Pancreas (tissue), 10 donors: ENCODE data around the gene NFIX. TPM values are rescaled to one million over a fixed set of nuclear protein-coding genes. Genes with fewer than 3 reads are reported as not detected.
A peak's percentile ranks its signal among the peaks of the same experiment; 100 is the strongest.

Source experiments
- ATAC-seq, 4 donors: fragments of 200-7000 bp; cut with Tn5 transposase; one replicate each; pipeline versions ENCODE4 v1.8.0 to v1.9.1; 2020; ENCODE audit warnings: mild to moderate bottlenecking in 4 of 4, moderate library complexity in 4 of 4
- DNase-seq, 6 donors: peaks; one replicate each; pipeline ENCODE4 v3.0.0-alpha.2; 2020
- FAIRE-seq: peaks from 2 replicates; lab custom pipeline; 2012; peaks lifted over from hg19 to GRCh38; lab: Jason Lieb, UNC
- H3K27ac ChIP-seq, 4 donors: fragments of 200-600 bp; sonication (generic); 1 replicate in 3 of 4; 2 replicates in 1 of 4; pipeline versions ENCODE4 v1.5.0 to v1.8.0; 2020
- H3K27me3 ChIP-seq, 4 donors: fragments of 200-600 bp; one replicate each; pipeline ENCODE4 v1.8.0; 2021
- H3K36me3 ChIP-seq, 3 donors: fragments of 200-600 bp; sonication (generic) in 1 of 3; one replicate each; pipeline versions ENCODE4 v1.5.0 to v1.8.0; 2020 to 2021
- H3K4me1 ChIP-seq, 3 donors: fragments of 200-600 bp; one replicate each; pipeline ENCODE4 v1.8.0; 2021
- H3K4me3 ChIP-seq, 4 donors: fragments of 200-600 bp; sonication (generic) in 2 of 4; one replicate each; pipeline versions ENCODE4 v1.5.0 to v1.8.0; 2020 to 2021
- H3K9me3 ChIP-seq, 4 donors: fragments of 200-600 bp; one replicate each; pipeline ENCODE4 v1.8.0; 2021
- CTCF ChIP-seq, 4 donors: fragments of 200-600 bp; sonication (generic) in 3 of 4; IDR thresholded peaks; one replicate each; pipeline versions ENCODE4 v1.5.0 to v1.8.0; 2021; ENCODE audit warnings: antibody characterized with exemption in 4 of 4
- WGBS, 2 donors: extraction: QIAGEN DNeasy Blood & Tissue Kit; methylation state at CpG; one replicate each; pipeline ENCODE4 v1.1.7; 2013; 5-methylcytosine and 5-hydroxymethylcytosine counted together
- intact Hi-C, 3 donors: fragments of 100-400 bp; cut with DNase I; formaldehyde crosslinking; loops; one replicate each; pipeline versions ENCODE4 v1.11.1 to v1.14.2; 2022
- polyA plus RNA-seq, 2 donors: library from polyadenylated mRNA; stranded (reverse); fragments of 200-250 nt; gene quantifications; one replicate each; pipeline ENCODE4 v1.2.3, GENCODE V29; 2013
- total RNA-seq, 6 donors: library from RNA; stranded (reverse); fragmentation: NEBNext Ultra II Directional in 4 of 6; extraction: Animal tissue kit (Norgen Biotek cat#: 25700) in 4 of 6; gene quantifications; one replicate each; pipeline versions ENCODE4 v1.2.1 to v1.2.4, GENCODE V29; 2021 to 2023
- donor health status: healthy with polysubstance abuse.
- donor health status: DM: no; HTN: no; CAD: no; lungs with moderate emphysema.
- donor health status: DM: no; HTN: no; CAD: no.
- donor health status: control.
- donor health status: control.
- donor health status: Bipolar disorder and iron deficiency.
- donor health status: DM: yes; HTN: yes; CAD: no.
- donor health status: DM: no; HTN: no; CAD: no.
- donor health status: DM: no; HTN: no; CAD: no.
- donor health status: DM: yes; HTN: yes; CAD: no.

The NFIX gene
- total and polyA plus RNA-seq, 8 donors: 8.3 to 45.1 (median 32.7) TPM

GRCh38 chr19:12984143-12984627 lies 11.1 kb upstream of the NFIX start:
- intact Hi-C loops: loop anchor here in 2 of 3 donors (5.0 to 10.0 kb wide), 3 partner anchors 78 to 278 kb away; no protein-coding TSS in a partner anchor

GRCh38 chr19:12984683-12985048 lies 10.6 kb upstream of the NFIX start:
- H3K27me3 ChIP-seq: no peaks in the 10 kb centered on the region
- no peak overlapping the region for H3K4me3 ChIP-seq
- peaks cover 0 to 3% (median 0%) of the 10 kb centered on the region in 3 donors for H3K4me1 ChIP-seq
- no peak for DNase-seq
- ATAC-seq: no peak
- 20 to 21% methylated on average over 9 to 10 of the region's 10 CpGs for WGBS, 2 donors
- peak overlapping the region in 1 of 4 donors; percentile 22 for H3K27ac ChIP-seq
- no peaks in the 10 kb centered on the region for H3K9me3 ChIP-seq
- intact Hi-C loops: loop anchor here in 2 of 3 donors (5.0 to 10.0 kb wide), 4 partner anchors 48 to 278 kb away; no protein-coding TSS in a partner anchor
- no peak for FAIRE-seq
- no peaks in the 10 kb centered on the region for H3K36me3 ChIP-seq
- no peak for TF ChIP-seq CTCF (IDR thresholded peaks at IDR 0.05)

More at GRCh38 chr19:12984143-12984627, 11.1 kb upstream of the NFIX start:
- FAIRE-seq (no peak), ATAC-seq (peak in 1 of 4 donors; percentile 5), DNase-seq (no peak)
- H3K27ac ChIP-seq: no peak overlapping the region
- TF ChIP-seq CTCF (IDR thresholded peaks at IDR 0.05): no peak
- H3K27me3 ChIP-seq: no peaks in the 10 kb centered on the region
- no peaks in the 10 kb centered on the region for H3K9me3 ChIP-seq
- 58 to 73% methylated on average over 3 of the region's 3 CpGs for WGBS, 2 donors
- peaks cover 0 to 3% (median 0%) of the 10 kb centered on the region in 3 donors for H3K4me1 ChIP-seq
- no peaks in the 10 kb centered on the region for H3K36me3 ChIP-seq
- no peak overlapping the region for H3K4me3 ChIP-seq

- FAIRE-seq (no peak), ATAC-seq (peak; percentile 62 to 76 (median 73)), DNase-seq (peak in 3 of 6 donors; percentile 43 to 64 (median 62))
- Histone ChIP-seq H3K4me1 (peaks cover 0 to 3% (median 0%) of the 10 kb centered on the region in 3 donors), H3K9me3 (no peaks in the 10 kb centered on the region), H3K36me3 (no peaks in the 10 kb centered on the region), H3K27me3 (no peaks in the 10 kb centered on the region), H3K27ac (peak overlapping the region in 1 of 4 donors; percentile 22), H3K4me3 (no peak overlapping the region)
- WGBS, 2 donors: 22 to 25% methylated on average over 16 of the region's 16 CpGs
- no peak for TF ChIP-seq CTCF (IDR thresholded peaks at IDR 0.05)
- intact Hi-C loops: loop anchor here in 2 of 3 donors (5.0 to 10.0 kb wide), 2 partner anchors 47 to 80 kb away; no protein-coding TSS in a partner anchor
Observed at GRCh38 chr19:12985049-12985776, 10.1 kb upstream of the NFIX start.

GRCh38 chr19:12986726-12987125 lies 8.5 kb upstream of the NFIX start:
- Histone ChIP-seq H3K4me3 (no peak overlapping the region), H3K36me3 (no peaks in the 10 kb centered on the region), H3K27ac (no peak overlapping the region), H3K9me3 (no peaks in the 10 kb centered on the region), H3K27me3 (no peaks in the 10 kb centered on the region), H3K4me1 (peaks cover 0 to 3% (median 0%) of the 10 kb centered on the region in 3 donors)
- DNase-seq (no peak), ATAC-seq (no peak), FAIRE-seq (no peak)
- 92 to 95% methylated on average over 12 of the region's 12 CpGs for WGBS, 2 donors
- intact Hi-C loops: loop anchor here in 2 of 3 donors (5.0 to 10.0 kb wide), 2 partner anchors 46 to 78 kb away; no protein-coding TSS in a partner anchor
- no peak for TF ChIP-seq CTCF (IDR thresholded peaks at IDR 0.05)
